Measurements from ENCODE around the gene SELPLG.

DNA sequence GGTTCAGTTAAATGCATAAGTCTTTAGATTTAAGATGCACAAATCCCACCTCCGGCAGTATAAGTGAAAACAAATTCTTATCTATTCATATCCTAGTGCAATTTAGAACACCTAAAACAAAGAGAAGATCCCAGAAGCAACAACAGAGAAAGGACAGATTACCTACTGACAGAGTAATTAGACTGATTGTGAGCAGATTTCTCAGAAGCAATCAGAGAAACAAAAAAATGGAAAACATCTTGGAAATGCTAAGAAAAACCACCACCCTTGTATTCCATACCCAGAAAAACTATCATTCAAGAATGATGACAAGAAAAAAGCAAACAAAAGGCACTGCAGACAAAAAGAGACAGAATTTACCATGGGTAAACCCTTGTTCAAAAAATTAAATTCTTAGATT lies 47.6 kb upstream of the SELPLG start:
- TF ChIP-seq, protein P1, sequence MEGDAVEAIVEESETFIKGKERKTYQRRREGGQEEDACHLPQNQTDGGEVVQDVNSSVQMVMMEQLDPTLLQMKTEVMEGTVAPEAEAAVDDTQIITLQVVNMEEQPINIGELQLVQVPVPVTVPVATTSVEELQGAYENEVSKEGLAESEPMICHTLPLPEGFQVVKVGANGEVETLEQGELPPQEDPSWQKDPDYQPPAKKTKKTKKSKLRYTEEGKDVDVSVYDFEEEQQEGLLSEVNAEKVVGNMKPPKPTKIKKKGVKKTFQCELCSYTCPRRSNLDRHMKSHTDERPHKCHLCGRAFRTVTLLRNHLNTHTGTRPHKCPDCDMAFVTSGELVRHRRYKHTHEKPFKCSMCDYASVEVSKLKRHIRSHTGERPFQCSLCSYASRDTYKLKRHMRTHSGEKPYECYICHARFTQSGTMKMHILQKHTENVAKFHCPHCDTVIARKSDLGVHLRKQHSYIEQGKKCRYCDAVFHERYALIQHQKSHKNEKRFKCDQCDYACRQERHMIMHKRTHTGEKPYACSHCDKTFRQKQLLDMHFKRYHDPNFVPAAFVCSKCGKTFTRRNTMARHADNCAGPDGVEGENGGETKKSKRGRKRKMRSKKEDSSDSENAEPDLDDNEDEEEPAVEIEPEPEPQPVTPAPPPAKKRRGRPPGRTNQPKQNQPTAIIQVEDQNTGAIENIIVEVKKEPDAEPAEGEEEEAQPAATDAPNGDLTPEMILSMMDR (IDR thresholded peaks at IDR 0.05): no peak
- TF ChIP-seq POLR2A (IDR thresholded peaks at IDR 0.05; ENCODE audit: low read depth): no peak
- TF ChIP-seq EP300 (IDR thresholded peaks at IDR 0.05): no peak
